ENCODE results near the gene ULK3. TPM values are rescaled to one million over a fixed set of nuclear protein-coding genes. Genes with fewer than 3 reads are reported as not detected.

The ULK3 gene
- total and polyA plus RNA-seq, 2 of the 4 experiments (the other 2 are of a cell fraction), result 11.8 to 22.7 TPM

GRCh38 chr15:74790080-74790916, 52.7 kb downstream of the ULK3 start:
- Histone ChIP-seq H2AFZ (replicated peaks; ENCODE audit: low read length, poor library complexity) (peak overlapping the region; percentile 74), H3K79me1 (ENCODE audit: low read depth in 1 of 2, low read length in 2 of 2) (peaks cover 19 to 89% of the 10 kb centered on the region in 2 experiments), H3K9ac (ENCODE audit: low read depth, low read length) (peak overlapping the region; percentile 30), H3K9me3 (ENCODE audit: control insufficient read depth, insufficient read depth, low read length) (no peaks in the 10 kb centered on the region), H3K56ac (ENCODE audit: extremely low read depth, insufficient read depth, low read length) (0 out of 2 replicates have a peak overlapping the region, but pooled peaks have one; percentile 19), H3K14ac (replicated peaks; ENCODE audit: low read depth, low read length) (peak overlapping the region; percentile 78), H2BK5ac (ENCODE audit: low read depth, low read length, poor library complexity, severe bottlenecking) (peak overlapping the region; percentile 35), H2AK5ac (ENCODE audit: low read depth, low read length) (peak overlapping the region; percentile 69), H3K23ac (ENCODE audit: low read depth, low read length) (peak overlapping the region; percentile 41), H3K4me2 (ENCODE audit: low read depth, low read length) (peak overlapping the region; percentile 17), H2BK15ac (ENCODE audit: low read depth, low read length) (no peak overlapping the region; the same call in 2 of the 3 replicates), H3K27me3 (ENCODE audit: control insufficient read depth, insufficient read depth, low read length) (no peaks in the 10 kb centered on the region), H4K5ac (ENCODE audit: low read depth, low read length) (0 out of 2 replicates have a peak overlapping the region, but pooled peaks have one; percentile 11), H2AK9ac (replicated peaks; ENCODE audit: low read depth, low read length, poor library complexity) (peak overlapping the region; percentile 85), H4K20me1 (ENCODE audit: insufficient read depth, low read length) (peaks cover 89% of the 10 kb centered on the region), H3K18ac (ENCODE audit: low read depth, low read length) (no peak overlapping the region), H3K4me3 (ENCODE audit: insufficient read depth, low read depth, low read length) (no peak overlapping the region), H3K27ac (ENCODE audit: insufficient read depth, low read length) (peak overlapping the region; percentile 45), H4K8ac (ENCODE audit: low read depth in 2 of 2, low read length in 2 of 2) (peak overlapping the region; percentile 28 to 66; a peak in 1 of 4 replicates), H3K4me1 (ENCODE audit: control insufficient read depth, insufficient read depth, low read length) (peaks cover 24% of the 10 kb centered on the region), H2BK120ac (ENCODE audit: low read depth, low read length) (no peak overlapping the region; the same call in 1 of the 2 replicates), H2BK20ac (ENCODE audit: low read depth, low read length) (no peak overlapping the region), H3K4ac (ENCODE audit: low read depth, low read length) (peak overlapping the region; percentile 78), H4K91ac (ENCODE audit: insufficient read depth, low read depth, low read length) (0 out of 2 replicates have a peak overlapping the region, but pooled peaks have one; percentile 38), H3K9me1 (ENCODE audit: insufficient read depth, low read length) (peaks cover 42% of the 10 kb centered on the region), H3K36me3 (ENCODE audit: control insufficient read depth, insufficient read depth, low read length) (peaks cover 2% of the 10 kb centered on the region; the same call in 1 of the 2 replicates)
- DNase-seq (peak; percentile 85), ATAC-seq (ENCODE audit: low read depth) (peak; percentile 76)
- intact Hi-C loops (cut with micrococcal nuclease), result no loop called here
- WGBS, 2 experiments (ENCODE audit: extremely low coverage in 2 of 2, insufficient read length in 1 of 2), result no CpG with 5 or more reads among the region's 15 CpGs
- ChIA-PET CTCF (no interaction called here), POLR2A (ENCODE audit: unreplicated experiment) (no interaction called here)
- no peak for TF ChIP-seq NFE2L2 (IDR thresholded peaks at IDR 0.05; ENCODE audit: low read depth, low read length)
- TF ChIP-seq CHD1 (IDR thresholded peaks at IDR 0.05; ENCODE audit: low read depth, low read length), result no peak
- TF ChIP-seq RCOR1 (IDR thresholded peaks at IDR 0.05; ENCODE audit: insufficient replicate concordance, low read length), result no peak
- no peak for TF ChIP-seq MAZ (IDR thresholded peaks at IDR 0.05; ENCODE audit: borderline replicate concordance, low read depth, low read length)
- TF ChIP-seq MXI1 (IDR thresholded peaks at IDR 0.05; ENCODE audit: borderline replicate concordance, low read depth, low read length), result peak; percentile 54; the same call in 1 of the 2 replicates
- TF ChIP-seq RFX5 (IDR thresholded peaks at IDR 0.05; ENCODE audit: low read depth, low read length), result no peak
- TF ChIP-seq ELK1 (IDR thresholded peaks at IDR 0.05; ENCODE audit: borderline replicate concordance, low read depth, low read length), result no peak
- no peak for TF ChIP-seq RAD21 (IDR thresholded peaks at IDR 0.05; ENCODE audit: low read length)
- TF ChIP-seq BHLHE40 (IDR thresholded peaks at IDR 0.05; ENCODE audit: low read depth, low read length), result peak; percentile 37; the same call in 1 of the 2 replicates
- in situ Hi-C loops (cut with MboI; ENCODE audit: low sequenced_read_pairs), result no loop called here
- dilution Hi-C loops (cut with HindIII; ENCODE audit: low sequenced_read_pairs, unreplicated experiment), result no loop called here
- BruUV-seq (replicated peaks), result no TSS peak

Data from IMR-90 (cell line).